Measurements from ENCODE around the gene PLK3. TPM values are rescaled to one million over a fixed set of nuclear protein-coding genes. Genes with fewer than 3 reads are reported as not detected.

The PLK3 gene
- total RNA-seq, 2 experiments from 2014 or later: 52.1 to 52.7 TPM

Other genes starting within 250 kb of the PLK3 start
- gene TMEM53, start 125.9 kb upstream of the PLK3 start, total RNA-seq: 1 to 10 TPM; 4.3 to 5.5 TPM
- gene ARMH1, start 125.7 kb upstream of the PLK3 start, total RNA-seq: 10 to 100 TPM; 67.3 to 75.1 TPM
- gene RNU5D-1, start 69.2 kb upstream of the PLK3 start, total RNA-seq: not detected
- gene KIF2C, start 60.5 kb upstream of the PLK3 start, total RNA-seq: 100 to 1,000 TPM; 101 to 119 TPM
- 1,000 to 10,000 TPM; 3,005 to 3,275 TPM for gene RPS8, start 24.8 kb upstream of the PLK3 start, total RNA-seq
- under 1 TPM; 0.69 to 0.71 TPM for gene BEST4, start 12.2 kb upstream of the PLK3 start, total RNA-seq
- gene DYNLT4, start 7.0 kb downstream of the PLK3 start, total RNA-seq: under 1 TPM in 1 of 2 experiments, not detected in 1; 0.32 TPM
- 10 to 100 TPM; 16.7 to 17.2 TPM for gene BTBD19, start 8.1 kb downstream of the PLK3 start, total RNA-seq
- under 1 TPM; 0.37 to 0.69 TPM for gene PTCH2, start 42.9 kb downstream of the PLK3 start, total RNA-seq
- gene EIF2B3, start 186.2 kb downstream of the PLK3 start, total RNA-seq: 10 to 100 TPM; 37.3 to 41.8 TPM
- gene HECTD3, start 210.9 kb downstream of the PLK3 start, total RNA-seq: 10 to 100 TPM; 18.9 to 22.3 TPM
- gene UROD, start 211.9 kb downstream of the PLK3 start, total RNA-seq: 100 to 1,000 TPM; 123 to 134 TPM